Fibroblast of the aortic adventitia (primary cell): ENCODE data around the gene PCCA. TPM values are rescaled to one million over a fixed set of nuclear protein-coding genes. Genes with fewer than 3 reads are reported as not detected.
"Not testable (repeated sequence)": the region's sequence is repeated elsewhere in the genome, so short reads cannot be mapped to it uniquely, and the experiment has no call there.

Source experiments
- DNase-seq: peaks from one replicate; pipeline ENCODE4 v3.0.0-alpha.2; 2010; ENCODE audit warnings: low read depth
- H3K4me3 ChIP-seq: 2 replicates; pipeline ENCODE4 v1.5.1; 2011; ENCODE audit warnings: low read depth, mild to moderate bottlenecking, control low read depth, low read length, moderate library complexity
- total RNA-seq: library from RNA; depleted of rRNA; stranded (reverse); fragments of >200 nt; gene quantifications from 2 replicates; pipeline ENCODE4 v1.2.3, GENCODE V29; 2012; ENCODE audit warnings: low replicate concordance
- TF ChIP-seq, protein P1 (sequence below): IDR thresholded peaks from 2 replicates; pipeline ENCODE4 v1.5.1; 2011; ENCODE audit warnings: mild to moderate bottlenecking, low read length, control low read depth, inconsistent platforms; ENCODE audit not compliant: insufficient read depth

Gene PCCA
- total RNA-seq, 1 donor, result 23.8 TPM

GRCh38 chr13:100363874-100364273, 275.0 kb downstream of the PCCA start:
- TF ChIP-seq, protein P1, sequence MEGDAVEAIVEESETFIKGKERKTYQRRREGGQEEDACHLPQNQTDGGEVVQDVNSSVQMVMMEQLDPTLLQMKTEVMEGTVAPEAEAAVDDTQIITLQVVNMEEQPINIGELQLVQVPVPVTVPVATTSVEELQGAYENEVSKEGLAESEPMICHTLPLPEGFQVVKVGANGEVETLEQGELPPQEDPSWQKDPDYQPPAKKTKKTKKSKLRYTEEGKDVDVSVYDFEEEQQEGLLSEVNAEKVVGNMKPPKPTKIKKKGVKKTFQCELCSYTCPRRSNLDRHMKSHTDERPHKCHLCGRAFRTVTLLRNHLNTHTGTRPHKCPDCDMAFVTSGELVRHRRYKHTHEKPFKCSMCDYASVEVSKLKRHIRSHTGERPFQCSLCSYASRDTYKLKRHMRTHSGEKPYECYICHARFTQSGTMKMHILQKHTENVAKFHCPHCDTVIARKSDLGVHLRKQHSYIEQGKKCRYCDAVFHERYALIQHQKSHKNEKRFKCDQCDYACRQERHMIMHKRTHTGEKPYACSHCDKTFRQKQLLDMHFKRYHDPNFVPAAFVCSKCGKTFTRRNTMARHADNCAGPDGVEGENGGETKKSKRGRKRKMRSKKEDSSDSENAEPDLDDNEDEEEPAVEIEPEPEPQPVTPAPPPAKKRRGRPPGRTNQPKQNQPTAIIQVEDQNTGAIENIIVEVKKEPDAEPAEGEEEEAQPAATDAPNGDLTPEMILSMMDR, result no peak
- peak; percentile 21 for DNase-seq
- no peak overlapping the region for H3K4me3 ChIP-seq

- DNase-seq, result no peak
- TF ChIP-seq, protein P1, result no peak
- no peak overlapping the region for H3K4me3 ChIP-seq
Measured at GRCh38 chr13:100364591-100364990, 275.7 kb downstream of the PCCA start.

DNA sequence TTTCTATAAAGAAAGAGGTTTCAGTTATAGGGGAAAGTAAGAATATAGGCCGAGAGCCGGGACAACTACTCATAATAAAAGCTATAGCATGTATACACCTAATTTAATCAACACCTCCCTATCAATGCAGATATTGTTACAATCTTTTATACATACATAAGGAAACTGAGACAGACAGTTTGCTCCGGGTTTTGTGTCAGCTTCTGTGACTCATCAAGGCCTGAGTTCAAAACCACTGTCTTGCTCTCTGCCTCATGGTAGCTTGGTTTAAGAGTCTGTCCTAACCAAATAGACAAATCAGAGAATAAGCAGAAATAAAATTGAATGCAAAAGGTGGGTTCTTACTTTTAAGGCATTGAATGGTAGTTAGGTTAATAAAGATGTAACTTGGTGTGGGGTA, 276.8 kb downstream of the PCCA start:
- TF ChIP-seq, protein P1, result no peak
- H3K4me3 ChIP-seq, result no peak overlapping the region
- no peak for DNase-seq

DNA sequence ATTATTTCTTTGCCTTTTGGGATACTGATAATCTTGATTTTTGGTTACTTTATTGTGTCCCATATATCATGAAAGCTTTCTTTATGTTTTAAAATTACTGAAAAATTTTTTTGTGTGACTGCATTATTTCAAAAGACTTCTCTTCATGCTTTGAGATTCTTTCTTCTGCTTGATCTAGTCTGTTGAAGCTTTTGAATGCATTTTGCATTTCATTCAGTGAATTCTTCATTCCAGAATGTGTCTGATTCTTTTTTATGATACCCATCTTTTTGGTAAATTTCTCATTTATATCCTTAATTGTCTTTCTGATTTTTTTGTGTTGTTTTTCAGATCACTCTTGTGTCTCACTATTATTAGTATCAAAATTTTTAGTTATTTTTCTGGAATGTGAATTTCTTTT, 289.6 kb downstream of the PCCA start:
- DNase-seq, result no peak
- TF ChIP-seq, protein P1, result no peak
- no peak overlapping the region for H3K4me3 ChIP-seq

DNA sequence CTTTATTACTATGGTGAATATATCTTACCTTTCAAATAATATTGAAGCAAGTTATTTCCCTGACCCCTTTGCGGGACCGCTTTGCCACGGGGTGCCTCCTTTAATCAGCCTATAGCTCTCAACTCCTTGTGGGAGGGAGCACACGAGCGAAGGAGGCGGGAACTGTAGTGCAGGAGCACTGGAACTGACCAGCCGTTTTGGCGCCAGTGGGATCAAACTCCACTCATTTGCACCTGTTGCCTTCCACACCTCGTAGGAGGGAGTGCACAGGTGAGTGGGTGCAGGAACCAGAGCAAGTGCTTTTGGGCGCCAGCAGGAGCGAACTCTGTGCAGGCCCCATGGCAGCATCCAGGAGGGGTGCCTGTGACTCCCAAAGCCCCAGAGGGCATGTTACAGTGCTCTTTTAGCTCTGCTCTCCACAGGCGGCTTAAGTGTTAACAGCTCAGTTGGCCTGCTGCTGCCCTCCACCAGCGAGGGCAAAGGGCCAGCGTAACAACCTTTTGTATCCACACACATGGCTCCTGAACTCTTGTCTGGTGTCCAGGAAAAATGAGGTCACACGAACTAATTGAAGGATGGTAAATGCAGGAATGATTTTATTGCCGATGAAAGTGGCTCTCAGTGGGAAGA, 292.8 kb downstream of the PCCA start:
- DNase-seq, result no peak
- H3K4me3 ChIP-seq, result no peak overlapping the region
- TF ChIP-seq, protein P1, result no peak

DNA sequence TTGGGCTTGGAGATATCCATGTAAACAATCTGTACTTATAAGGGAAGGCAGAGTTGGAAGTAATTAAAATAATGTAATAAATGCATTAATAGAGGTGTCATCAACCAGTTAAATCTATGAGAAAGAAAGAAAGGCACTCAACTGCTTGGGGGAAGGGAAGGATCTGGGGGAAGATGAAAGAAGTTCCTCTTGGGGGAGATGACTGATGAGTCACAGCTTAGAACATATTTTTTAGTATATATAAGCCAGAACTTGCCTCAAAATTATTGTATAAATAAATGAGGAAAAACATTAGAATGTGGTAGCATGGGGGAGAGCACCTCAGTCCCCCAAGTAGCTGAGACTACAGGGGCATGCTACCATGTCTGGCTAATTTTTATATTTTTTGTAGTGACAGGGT, 293.9 kb downstream of the PCCA start:
- no peak overlapping the region for H3K4me3 ChIP-seq
- DNase-seq, result peak; percentile 41
- TF ChIP-seq, protein P1, result no peak

GRCh38 chr13:100387416-100387815, 298.5 kb downstream of the PCCA start:
- TF ChIP-seq, protein P1, result no peak
- DNase-seq, result no peak
- H3K4me3 ChIP-seq, result no peak overlapping the region

DNA sequence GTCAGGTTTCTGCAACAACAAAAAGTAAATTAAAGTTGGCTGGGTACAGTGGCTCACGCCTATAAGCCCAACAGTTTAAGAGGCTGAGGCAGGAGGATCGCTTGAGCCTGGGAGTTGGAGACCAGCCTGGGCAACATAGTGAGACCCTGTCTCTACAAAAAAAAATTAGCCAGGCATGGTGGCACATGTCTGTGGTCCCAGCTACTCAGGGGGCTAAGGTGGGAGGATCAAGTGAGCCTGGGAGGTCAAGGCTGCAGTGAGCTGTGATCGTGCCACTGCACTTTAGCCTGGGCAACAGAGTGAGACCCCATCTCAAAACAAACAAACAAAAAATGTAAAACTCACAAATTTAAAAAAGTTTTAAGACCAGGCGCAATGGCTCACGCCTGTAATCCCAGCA, 299.3 kb downstream of the PCCA start:
- H3K4me3 ChIP-seq, DNase-seq: not testable (repeated sequence)
